Measurements from ENCODE around the gene LHPP.

LHPP gene

GRCh38 chr10:124630551-124630950 is 168.9 kb downstream of the LHPP start:
- no peak overlapping the region for H3K4me3 ChIP-seq (ENCODE audit: low read length)
- no peak for TF ChIP-seq CTCF (conservative IDR thresholded peaks at IDR 0.05; ENCODE audit: low read length)

GRCh38 chr10:124632064-124632531 is 170.5 kb downstream of the LHPP start:
- H3K4me3 ChIP-seq (ENCODE audit: low read length) = no peak overlapping the region
- DNase-seq (ENCODE audit: low read depth) = no peak
- no peak for TF ChIP-seq CTCF (conservative IDR thresholded peaks at IDR 0.05; ENCODE audit: low read length)

More at GRCh38 chr10:124630551-124630950, 168.9 kb downstream of the LHPP start:
- no peak for DNase-seq (ENCODE audit: low read depth)

GRCh38 chr10:124632566-124632965 is 170.9 kb downstream of the LHPP start:
- TF ChIP-seq CTCF (conservative IDR thresholded peaks at IDR 0.05; ENCODE audit: low read length) = no peak
- DNase-seq (ENCODE audit: low read depth) = no peak
- no peak overlapping the region for H3K4me3 ChIP-seq (ENCODE audit: low read length)

- DNase-seq (ENCODE audit: low read depth) = no peak
- TF ChIP-seq CTCF (conservative IDR thresholded peaks at IDR 0.05; ENCODE audit: low read length) = no peak
- H3K4me3 ChIP-seq (ENCODE audit: low read length) = no peak overlapping the region
Measured at GRCh38 chr10:124636271-124636995, 174.8 kb downstream of the LHPP start.

GRCh38 chr10:124637091-124637700 is 175.6 kb downstream of the LHPP start:
- no peak for TF ChIP-seq CTCF (conservative IDR thresholded peaks at IDR 0.05; ENCODE audit: low read length)
- no peak overlapping the region for H3K4me3 ChIP-seq (ENCODE audit: low read length)
- no peak for DNase-seq (ENCODE audit: low read depth)

- no peak overlapping the region for H3K4me3 ChIP-seq (ENCODE audit: low read length)
- no peak for TF ChIP-seq CTCF (conservative IDR thresholded peaks at IDR 0.05; ENCODE audit: low read length)
- DNase-seq (ENCODE audit: low read depth) = no peak
Measured at GRCh38 chr10:124637746-124638145, 176.1 kb downstream of the LHPP start.

- no peak for DNase-seq (ENCODE audit: low read depth)
- no peak overlapping the region for H3K4me3 ChIP-seq (ENCODE audit: low read length)
- TF ChIP-seq CTCF (conservative IDR thresholded peaks at IDR 0.05; ENCODE audit: low read length) = no peak
Measured at GRCh38 chr10:124639206-124639605, 177.6 kb downstream of the LHPP start.

Measured in AG10803 (cell line).